IPS-11a (cell line): Measurements from ENCODE around the gene FAM13A.

Experiments used
- H3K4me3 ChIP-seq: one replicate; pipeline ENCODE4 v1.5.1; 2013; ENCODE audit warnings: low read depth, low read length, control low read depth

Gene FAM13A

DNA sequence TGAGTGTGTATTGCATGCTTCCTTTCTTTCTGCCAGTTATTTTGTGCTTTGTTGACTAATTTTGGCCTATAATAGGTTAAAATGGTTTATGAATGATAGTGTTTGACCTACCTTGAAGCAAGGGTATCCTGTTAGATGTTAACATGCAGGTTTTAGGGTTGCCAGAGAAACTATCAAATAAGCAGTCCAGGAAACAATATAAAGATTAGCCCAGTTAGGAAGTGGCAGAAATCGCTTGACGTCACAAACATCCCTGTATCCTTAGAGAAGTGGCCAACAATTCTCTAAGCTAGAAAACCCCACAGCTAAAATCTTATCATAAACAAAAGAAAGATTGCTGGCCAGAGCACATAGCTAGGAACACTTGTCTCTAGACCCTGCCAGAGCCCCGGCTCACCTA lies 363.2 kb downstream of the FAM13A start:
- H3K4me3 ChIP-seq, result no peak overlapping the region

DNA sequence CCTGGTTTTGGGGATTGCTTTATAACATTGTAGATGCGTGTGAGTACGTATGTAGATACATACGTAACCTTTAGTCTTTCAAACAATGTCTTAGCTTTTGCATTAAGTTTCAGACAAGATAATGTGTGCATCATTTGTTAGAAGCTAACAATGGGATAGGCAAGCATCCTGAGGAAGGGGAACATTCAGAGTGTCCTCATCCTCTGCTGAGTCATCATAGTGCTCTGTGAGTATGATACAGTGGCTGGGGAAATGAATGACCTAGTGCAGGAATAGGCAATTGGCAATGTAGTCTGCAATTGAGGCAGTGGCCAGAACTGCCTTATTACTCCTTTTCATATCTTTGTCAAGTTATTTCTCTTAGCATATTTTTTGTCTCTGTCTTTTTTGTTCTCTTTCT lies 366.6 kb downstream of the FAM13A start:
- no peak overlapping the region for H3K4me3 ChIP-seq

DNA sequence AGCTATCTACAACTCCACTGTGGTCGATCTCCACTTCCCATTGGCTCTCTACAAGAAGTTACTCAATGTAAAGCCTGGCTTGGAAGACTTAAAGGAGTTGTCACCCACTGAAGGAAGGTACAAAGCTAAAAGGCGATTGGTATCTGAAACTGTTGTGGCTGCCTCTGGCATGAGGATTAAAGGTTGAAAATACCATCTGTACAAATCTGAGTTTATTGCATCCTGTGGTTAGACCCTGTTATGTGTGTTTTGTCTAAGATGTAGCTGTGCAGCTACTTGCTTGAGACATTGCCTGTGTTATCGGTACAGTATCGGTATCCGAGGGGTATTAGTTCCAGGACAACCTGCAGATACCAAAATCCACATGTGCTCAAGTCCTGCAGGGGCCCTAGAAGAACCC lies 375.8 kb downstream of the FAM13A start:
- H3K4me3 ChIP-seq, result no peak overlapping the region
